ENCODE results near the gene PAPSS1.
A peak's percentile ranks its signal among the peaks of the same experiment; 100 is the strongest.

The PAPSS1 gene

GRCh38 chr4:107691378-107691777, 28.7 kb downstream of the PAPSS1 start:
- no peak overlapping the region for H3K4me3 ChIP-seq (replicated peaks in 1 of 2; ENCODE audit: low read depth in 2 of 2, low read length in 2 of 2)
- TF ChIP-seq CTCF (IDR thresholded peaks at IDR 0.05; ENCODE audit: low read depth, low read length), result no peak
- DNase-seq (ENCODE audit: low read depth in 2 of 2), result no peak

- TF ChIP-seq CTCF (IDR thresholded peaks at IDR 0.05; ENCODE audit: low read depth, low read length), result no peak
- peak; percentile 51 to 90 for DNase-seq (ENCODE audit: low read depth in 2 of 2)
- H3K4me3 ChIP-seq (replicated peaks in 1 of 2; ENCODE audit: low read depth in 2 of 2, low read length in 2 of 2), result no peak overlapping the region
These were observed 30.0 kb downstream of the PAPSS1 start for GRCh38 chr4:107689912-107690587.

GRCh38 chr4:107688421-107688820, 31.6 kb downstream of the PAPSS1 start:
- DNase-seq (ENCODE audit: low read depth in 2 of 2), result no peak
- TF ChIP-seq CTCF (IDR thresholded peaks at IDR 0.05; ENCODE audit: low read depth, low read length), result no peak
- H3K4me3 ChIP-seq (replicated peaks in 1 of 2; ENCODE audit: low read depth in 2 of 2, low read length in 2 of 2), result no peak overlapping the region

GRCh38 chr4:107685740-107686139, 34.3 kb downstream of the PAPSS1 start:
- DNase-seq (ENCODE audit: low read depth in 2 of 2), result no peak
- no peak for TF ChIP-seq CTCF (IDR thresholded peaks at IDR 0.05; ENCODE audit: low read depth, low read length)

GRCh38 chr4:107683873-107684272, 36.2 kb downstream of the PAPSS1 start:
- no peak for TF ChIP-seq CTCF (IDR thresholded peaks at IDR 0.05; ENCODE audit: low read depth, low read length)
- peak in 1 of 2 donors; percentile 16 for DNase-seq (ENCODE audit: low read depth in 2 of 2)
- no peak overlapping the region for H3K4me3 ChIP-seq (replicated peaks in 1 of 2; ENCODE audit: low read depth in 2 of 2, low read length in 2 of 2)

More at GRCh38 chr4:107685740-107686139, 34.3 kb downstream of the PAPSS1 start:
- H3K4me3 ChIP-seq (replicated peaks in 1 of 2; ENCODE audit: low read depth in 2 of 2, low read length in 2 of 2), result no peak overlapping the region

- no peak for DNase-seq (ENCODE audit: low read depth in 2 of 2)
- H3K4me3 ChIP-seq (replicated peaks in 1 of 2; ENCODE audit: low read depth in 2 of 2, low read length in 2 of 2), result no peak overlapping the region
- TF ChIP-seq CTCF (IDR thresholded peaks at IDR 0.05; ENCODE audit: low read depth, low read length), result no peak
These were observed 37.7 kb downstream of the PAPSS1 start for GRCh38 chr4:107682306-107682705.

- no peak overlapping the region for H3K4me3 ChIP-seq (replicated peaks in 1 of 2; ENCODE audit: low read depth in 2 of 2, low read length in 2 of 2)
- DNase-seq (ENCODE audit: low read depth in 2 of 2), result no peak
- no peak for TF ChIP-seq CTCF (IDR thresholded peaks at IDR 0.05; ENCODE audit: low read depth, low read length)
These were observed 51.0 kb downstream of the PAPSS1 start for GRCh38 chr4:107669068-107669467.
